Activated T-cell treated with anti-CD3 and anti-CD28 coated beads, Interleukin-2, amount 50 U/mL, for 72 hours (primary cell): ENCODE measurements around the gene HNRNPD. TPM values are rescaled to one million over a fixed set of nuclear protein-coding genes. Genes with fewer than 3 reads are reported as not detected.
A peak's percentile ranks its signal among the peaks of the same experiment; 100 is the strongest.
"Not testable (repeated sequence)": the region's sequence is repeated elsewhere in the genome, so short reads cannot be mapped to it uniquely, and the experiment has no call there.

Source experiments
- ATAC-seq, 2 donors: fragments of 150-1000 bp; cut with Tn5 transposase; replicated peaks in 1 of 2; 2 replicates each; pipeline ENCODE4 v1.10.0; 2021; ENCODE audit warnings: moderate library complexity in 2 of 2, mild to moderate bottlenecking in 1 of 2
- DNase-seq, 2 donors: peaks; one replicate each; pipeline ENCODE4 v3.0.0; 2021 to 2022; ENCODE audit warnings: mixed read lengths in 1 of 2
- H3K27ac Mint-ChIP-seq: one replicate; pipeline ENCODE4 v1.8.0; 2022; ENCODE audit warnings: mild to moderate bottlenecking, moderate library complexity, mixed read lengths
- H3K27me3 Mint-ChIP-seq: one replicate; pipeline ENCODE4 v1.8.0; 2022; ENCODE audit warnings: low read depth, mixed read lengths
- H3K36me3 Mint-ChIP-seq, 2 donors: one replicate each; pipeline ENCODE4 v1.8.0; 2022; ENCODE audit warnings: mixed read lengths in 2 of 2, mild to moderate bottlenecking in 1 of 2; ENCODE audit not compliant: insufficient read depth in 2 of 2
- H3K4me1 Mint-ChIP-seq: one replicate; pipeline ENCODE4 v1.8.0; 2022; ENCODE audit warnings: low read depth, mixed read lengths
- H3K4me3 Mint-ChIP-seq, 2 donors: one replicate each; pipeline ENCODE4 v1.8.0; 2022; ENCODE audit warnings: mild to moderate bottlenecking in 2 of 2, mixed read lengths in 2 of 2, moderate library complexity in 2 of 2
- H3K9me3 Mint-ChIP-seq, 2 donors: one replicate each; pipeline ENCODE4 v1.8.0; 2022; ENCODE audit warnings: mixed read lengths in 2 of 2
- total RNA-seq, 2 donors: library from RNA; stranded (reverse); gene quantifications; one replicate each; pipeline ENCODE4 v1.2.3, GENCODE V29; 2022

HNRNPD gene, protein sequence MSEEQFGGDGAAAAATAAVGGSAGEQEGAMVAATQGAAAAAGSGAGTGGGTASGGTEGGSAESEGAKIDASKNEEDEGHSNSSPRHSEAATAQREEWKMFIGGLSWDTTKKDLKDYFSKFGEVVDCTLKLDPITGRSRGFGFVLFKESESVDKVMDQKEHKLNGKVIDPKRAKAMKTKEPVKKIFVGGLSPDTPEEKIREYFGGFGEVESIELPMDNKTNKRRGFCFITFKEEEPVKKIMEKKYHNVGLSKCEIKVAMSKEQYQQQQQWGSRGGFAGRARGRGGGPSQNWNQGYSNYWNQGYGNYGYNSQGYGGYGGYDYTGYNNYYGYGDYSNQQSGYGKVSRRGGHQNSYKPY
- total RNA-seq, result 100 to 1,000 TPM; 255 to 265 TPM

DNA sequence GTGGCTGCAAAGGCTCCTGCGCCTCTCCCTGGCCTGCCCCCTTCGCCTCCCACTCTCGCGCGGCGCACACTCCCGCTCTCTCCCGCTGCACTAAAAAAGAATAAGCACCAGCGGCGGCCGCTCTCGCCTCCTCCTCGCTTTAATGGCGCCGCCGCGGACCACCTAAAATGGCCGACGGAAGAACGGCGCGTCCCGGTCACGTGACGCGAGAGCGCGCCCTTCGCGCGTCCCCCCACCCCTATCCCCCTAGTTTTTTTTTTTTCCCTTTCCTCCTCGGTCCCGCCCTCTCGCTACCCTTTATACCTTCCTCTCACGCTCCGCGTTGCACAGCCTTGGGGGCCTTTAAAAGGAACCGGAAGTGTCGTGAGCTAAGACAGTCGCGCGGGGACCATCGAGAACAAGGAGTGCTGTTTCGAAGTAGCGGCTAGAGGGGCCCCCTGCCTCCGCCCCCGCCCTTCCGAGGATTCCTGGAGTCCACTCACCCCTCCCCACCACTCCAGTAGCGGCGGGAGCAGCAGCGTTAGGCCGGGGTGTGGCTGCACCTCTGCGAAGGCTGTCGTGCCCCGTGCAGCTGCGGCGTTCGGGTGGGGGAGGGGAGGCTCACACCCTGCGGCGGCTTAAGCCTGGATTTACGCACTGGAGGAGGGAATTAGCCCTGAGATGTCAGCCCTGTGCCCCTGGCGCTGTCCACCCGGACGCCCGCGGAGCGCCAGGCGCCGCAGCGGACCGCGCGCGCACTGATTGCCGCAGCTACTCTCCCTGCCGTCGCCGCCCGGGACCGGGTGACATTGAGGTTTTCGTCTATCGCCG, at the start of gene HNRNPD:
Gene HNRNPD (minus strand): TSS at position 176 of the 810 bp plus-strand sequence. CDS start 313 bp downstream, outside the sequence.
- H3K36me3 Mint-ChIP-seq, result peaks cover 25 to 52% of the 10 kb centered on the region in 2 donors
- H3K4me1 Mint-ChIP-seq, result peaks cover 49% of the 10 kb centered on the region
- H3K27ac Mint-ChIP-seq, result peak within 1 kb of the TSS; percentile 98
- ATAC-seq (peak; percentile 92), DNase-seq (peak; percentile 94 to 97)
- peak within 1 kb of the TSS; percentile 93 to 96 for H3K4me3 Mint-ChIP-seq
- H3K9me3 Mint-ChIP-seq, result peaks cover 0 to 2% of the 10 kb centered on the region in 2 donors
- H3K27me3 Mint-ChIP-seq, result no peaks in the 10 kb centered on the region

DNA sequence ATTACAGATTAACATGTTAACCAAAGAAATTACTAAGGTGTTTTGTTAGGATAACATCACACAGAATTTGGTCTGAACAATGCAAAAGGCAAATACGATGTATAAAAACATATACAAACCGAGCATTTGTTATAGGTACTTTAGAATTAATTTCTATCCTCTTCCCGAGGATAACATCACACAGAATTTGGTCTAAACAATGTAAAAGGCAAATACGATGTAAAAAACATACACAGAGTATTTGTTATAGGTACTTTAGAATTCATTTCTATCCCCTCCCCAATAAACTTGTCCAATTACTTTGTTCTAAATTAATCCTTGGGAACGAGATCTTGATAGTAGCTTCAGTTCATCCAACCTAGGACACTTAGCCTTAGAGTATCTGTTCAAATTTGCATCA, 48.8 kb upstream of the HNRNPD start:
- Mint-ChIP-seq H3K27ac (peak overlapping the region; percentile 92), H3K4me1 (peaks cover 37% of the 10 kb centered on the region), H3K36me3 (peaks cover 14 to 46% of the 10 kb centered on the region in 2 donors), H3K27me3 (peaks cover 9% of the 10 kb centered on the region), H3K9me3 (no peaks in the 10 kb centered on the region), H3K4me3 (no peak overlapping the region)
- ATAC-seq, result no peak
- DNase-seq, result no peak

DNA sequence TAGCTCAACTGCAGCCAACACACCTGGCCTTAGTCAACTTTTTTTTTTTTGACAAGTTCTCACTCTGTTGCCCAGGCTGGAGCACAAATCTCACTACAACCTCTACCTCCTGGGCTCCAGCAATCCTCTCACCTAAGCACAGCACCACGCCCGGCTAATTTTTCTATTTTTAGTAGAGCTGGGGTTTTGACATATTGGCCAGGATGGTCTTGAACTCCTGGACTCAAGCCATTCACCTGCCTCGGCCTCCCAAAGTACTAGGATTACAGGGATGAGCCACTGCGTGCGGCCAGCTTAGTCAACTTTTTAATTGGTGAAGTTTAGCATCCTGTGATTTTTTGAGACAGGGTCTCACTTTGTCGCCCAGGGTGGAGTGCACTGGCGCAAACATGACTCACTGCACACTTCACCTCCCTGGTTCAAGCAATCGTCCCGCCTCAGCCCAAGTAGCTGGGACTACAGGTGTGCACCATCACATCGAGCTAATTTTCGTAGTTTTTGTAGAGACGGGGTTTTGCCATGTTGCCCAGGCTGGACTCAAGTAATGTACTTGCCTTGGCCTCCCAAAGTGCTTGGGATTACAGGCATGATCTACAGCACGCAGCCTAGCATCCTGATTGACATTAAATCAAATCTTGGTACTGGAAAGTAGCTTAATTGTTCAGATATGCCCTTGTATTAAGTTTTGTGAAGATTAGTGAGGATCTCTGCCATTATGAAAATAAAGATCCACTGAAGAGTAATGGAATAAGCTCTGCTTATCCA, 48.2 kb upstream of the HNRNPD start:
- peaks cover 15% of the 10 kb centered on the region for H3K27me3 Mint-ChIP-seq
- H3K9me3 Mint-ChIP-seq, result no peaks in the 10 kb centered on the region
- H3K27ac Mint-ChIP-seq, result peak overlapping the region; percentile 38
- H3K4me1 Mint-ChIP-seq, result peaks cover 31% of the 10 kb centered on the region
- ATAC-seq (peak; percentile 23 to 34), DNase-seq (no peak)
- H3K4me3 Mint-ChIP-seq, result no peak overlapping the region
- peaks cover 12 to 39% of the 10 kb centered on the region in 2 donors for H3K36me3 Mint-ChIP-seq

DNA sequence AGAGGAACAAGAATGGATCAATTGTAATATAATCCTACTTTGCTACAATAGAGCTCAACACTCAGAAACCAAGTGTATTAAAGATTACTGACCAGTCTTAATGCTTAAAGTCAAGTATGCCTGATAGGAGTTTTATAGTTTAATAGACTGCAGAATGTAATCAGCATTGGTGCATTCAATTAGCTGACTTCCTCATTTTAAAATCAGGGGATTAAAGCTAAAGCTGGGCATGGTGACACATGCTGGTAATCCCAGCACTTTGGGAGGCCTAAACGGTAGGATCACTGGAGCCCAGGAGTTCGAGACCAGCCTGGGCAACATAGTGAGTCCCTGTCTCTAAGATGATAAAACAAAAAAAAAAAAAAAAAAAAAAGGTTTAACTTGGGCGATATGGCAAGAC, 45.7 kb upstream of the HNRNPD start:
- Mint-ChIP-seq H3K27ac (no peak overlapping the region), H3K36me3 (peaks cover 7 to 15% of the 10 kb centered on the region in 2 donors), H3K4me1 (peaks cover 16% of the 10 kb centered on the region), H3K4me3 (no peak overlapping the region), H3K27me3 (peaks cover 31% of the 10 kb centered on the region), H3K9me3 (no peaks in the 10 kb centered on the region)
- DNase-seq (no peak), ATAC-seq (peak in 1 of 2 donors; percentile 4)

DNA sequence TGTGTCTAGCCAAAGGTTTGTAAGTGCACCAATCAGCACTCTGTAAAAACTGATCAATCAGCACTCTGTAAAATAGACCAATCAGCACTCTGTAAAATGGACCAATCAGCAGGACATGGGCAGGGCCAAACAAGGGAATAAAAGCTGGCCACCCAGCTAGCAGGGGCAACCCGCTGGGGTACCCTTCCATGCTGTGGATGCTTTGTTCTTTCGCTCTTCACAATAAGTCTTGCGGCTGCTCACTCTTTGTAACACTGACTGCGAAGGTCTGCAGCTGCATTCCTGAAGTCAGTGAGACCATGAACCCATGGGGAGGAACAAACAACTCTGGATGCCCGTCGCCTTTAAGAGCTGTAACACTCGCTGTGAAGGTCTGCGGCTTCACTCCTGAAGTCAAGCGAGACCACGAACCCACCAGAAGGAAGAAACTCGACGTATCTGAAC, 42.2 kb upstream of the HNRNPD start:
- H3K4me3 Mint-ChIP-seq, result peak overlapping the region in 1 of 2 donors; percentile 50
- peaks cover 10% of the 10 kb centered on the region for H3K4me1 Mint-ChIP-seq
- H3K9me3 Mint-ChIP-seq, result no peaks in the 10 kb centered on the region
- no peak for DNase-seq
- ATAC-seq, result no peak
- peaks cover 0 to 2% of the 10 kb centered on the region in 2 donors for H3K36me3 Mint-ChIP-seq
- no peak overlapping the region for H3K27ac Mint-ChIP-seq
- H3K27me3 Mint-ChIP-seq, result peaks cover 31% of the 10 kb centered on the region

DNA sequence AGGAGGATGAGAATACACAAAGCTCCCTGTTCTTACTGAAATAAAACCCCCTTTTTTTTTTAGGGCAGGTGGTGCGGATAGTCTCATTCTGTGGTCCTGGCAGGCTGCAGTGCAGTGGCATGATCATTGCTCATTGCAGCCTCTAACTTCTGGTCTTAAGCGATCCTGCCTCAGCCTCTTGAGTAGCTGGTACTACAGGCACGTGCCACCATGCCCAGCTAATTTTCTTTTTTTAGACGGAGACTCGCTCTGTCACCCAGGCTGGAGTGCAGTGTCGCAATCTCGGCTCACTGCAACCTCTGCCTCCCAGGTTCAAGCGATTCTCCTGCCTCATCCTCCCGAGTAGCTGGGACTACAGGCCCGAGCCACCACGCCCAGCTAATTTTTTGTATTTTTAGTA, 41.3 kb upstream of the HNRNPD start:
- not testable (repeated sequence) for DNase-seq, H3K27ac Mint-ChIP-seq, H3K9me3 Mint-ChIP-seq, H3K36me3 Mint-ChIP-seq, ATAC-seq, H3K4me3 Mint-ChIP-seq
- Mint-ChIP-seq H3K4me1 (peaks cover 10% of the 10 kb centered on the region), H3K27me3 (peaks cover 31% of the 10 kb centered on the region)

DNA sequence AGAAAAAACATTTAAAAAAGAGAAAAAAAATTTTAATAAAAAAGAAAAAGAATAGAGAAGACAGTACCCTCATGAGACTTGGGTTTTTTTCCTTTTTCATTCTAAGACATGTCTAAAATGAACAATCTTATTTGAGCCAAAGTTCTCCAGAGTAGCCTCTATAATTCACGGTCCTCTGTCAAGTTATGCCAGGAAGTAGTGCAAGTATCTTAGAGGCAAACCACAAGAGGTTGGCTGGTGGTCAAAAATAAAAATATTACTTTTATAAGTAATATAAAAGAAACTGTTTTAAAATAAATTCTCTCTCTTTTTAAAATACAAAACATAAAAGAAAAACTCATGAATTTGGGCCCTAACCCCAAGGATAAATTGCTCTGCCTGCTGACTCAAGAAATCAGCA, 29.9 kb upstream of the HNRNPD start:
- ATAC-seq, result no peak
- no peaks in the 10 kb centered on the region for H3K36me3 Mint-ChIP-seq
- H3K9me3 Mint-ChIP-seq, result no peaks in the 10 kb centered on the region
- H3K4me1 Mint-ChIP-seq, result no peaks in the 10 kb centered on the region
- no peak overlapping the region for H3K4me3 Mint-ChIP-seq
- no peak overlapping the region for H3K27ac Mint-ChIP-seq
- H3K27me3 Mint-ChIP-seq, result no peaks in the 10 kb centered on the region
- DNase-seq, result no peak

DNA sequence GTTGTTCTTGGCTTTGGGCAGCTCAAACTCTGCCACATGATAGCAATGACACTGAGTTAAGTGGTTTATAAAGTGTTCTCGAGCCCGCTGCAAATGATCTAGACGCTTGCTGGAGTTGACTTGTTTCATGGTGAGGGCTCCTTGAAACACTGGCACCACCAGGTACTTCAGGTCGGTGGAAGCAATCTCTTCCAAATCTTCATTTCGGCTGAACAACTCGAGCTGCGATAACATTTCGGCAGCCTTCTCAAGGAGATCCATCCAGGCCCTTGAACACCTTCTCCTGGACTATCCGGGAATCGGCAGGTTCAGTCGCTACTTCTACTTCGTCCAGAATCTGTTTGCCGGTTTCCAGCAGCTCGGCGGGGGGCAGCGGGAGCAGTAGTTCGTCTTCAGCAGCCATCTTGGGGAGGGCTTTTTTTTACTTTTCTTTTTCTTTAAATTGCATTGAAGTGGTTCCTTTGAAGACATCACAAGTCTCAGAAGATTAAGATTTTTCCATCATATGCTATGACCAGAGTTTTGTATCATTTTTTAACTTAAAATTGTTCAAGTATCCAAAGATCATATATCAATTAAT, 28.5 kb upstream of the HNRNPD start:
- Mint-ChIP-seq H3K9me3 (no peaks in the 10 kb centered on the region), H3K27me3 (no peaks in the 10 kb centered on the region), H3K36me3 (no peaks in the 10 kb centered on the region), H3K27ac (no peak overlapping the region), H3K4me1 (no peaks in the 10 kb centered on the region), H3K4me3 (no peak overlapping the region)
- no peak for ATAC-seq
- DNase-seq, result no peak

DNA sequence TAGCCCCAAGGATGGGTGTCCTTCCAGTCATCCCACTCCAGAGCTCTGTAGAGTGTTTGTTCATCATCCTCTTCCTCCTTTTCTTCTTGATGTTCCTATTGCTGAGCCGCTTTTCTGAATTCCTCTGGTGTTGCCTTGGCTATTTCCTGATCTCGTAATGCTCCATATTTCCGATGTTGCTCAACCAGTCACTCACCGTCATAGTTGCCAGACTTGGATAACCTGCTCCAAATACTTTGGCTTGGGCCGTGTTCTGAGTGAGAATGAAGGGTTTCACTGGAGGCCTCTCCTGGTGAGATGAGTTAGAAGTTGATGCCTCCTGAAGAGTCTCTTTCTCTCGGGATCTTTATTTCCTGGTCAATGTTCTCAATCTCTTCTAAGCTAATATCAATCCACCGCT, 27.8 kb upstream of the HNRNPD start:
- DNase-seq (no peak), ATAC-seq (no peak)
- H3K9me3 Mint-ChIP-seq, result no peaks in the 10 kb centered on the region
- H3K27ac Mint-ChIP-seq, result no peak overlapping the region
- no peak overlapping the region for H3K4me3 Mint-ChIP-seq
- no peaks in the 10 kb centered on the region for H3K27me3 Mint-ChIP-seq
- no peaks in the 10 kb centered on the region for H3K36me3 Mint-ChIP-seq
- H3K4me1 Mint-ChIP-seq, result no peaks in the 10 kb centered on the region

DNA sequence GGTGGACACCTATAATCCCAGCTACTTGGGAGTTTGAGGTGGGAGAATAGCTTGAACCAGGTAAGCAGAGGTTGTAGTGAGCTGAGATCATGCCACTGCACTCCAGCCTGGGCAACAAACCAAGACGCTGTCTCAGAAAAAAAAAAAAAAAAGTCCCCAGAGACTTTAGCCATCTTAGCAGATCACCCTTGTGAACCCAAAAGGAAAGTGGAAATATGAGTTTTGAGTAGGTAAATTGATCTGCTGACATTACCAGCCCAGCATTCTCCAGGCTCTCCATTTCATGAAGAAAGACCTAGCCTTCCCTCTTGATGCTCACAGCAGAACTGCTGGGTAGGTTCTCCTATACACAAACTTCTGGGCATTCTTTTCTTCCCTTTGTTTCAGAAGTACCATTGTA, 24.5 kb upstream of the HNRNPD start:
- no peaks in the 10 kb centered on the region for H3K9me3 Mint-ChIP-seq
- no peaks in the 10 kb centered on the region for H3K27me3 Mint-ChIP-seq
- H3K36me3 Mint-ChIP-seq, result no peaks in the 10 kb centered on the region
- no peak for DNase-seq
- H3K4me3 Mint-ChIP-seq, result no peak overlapping the region
- H3K27ac Mint-ChIP-seq, result no peak overlapping the region
- no peaks in the 10 kb centered on the region for H3K4me1 Mint-ChIP-seq
- no peak for ATAC-seq

DNA sequence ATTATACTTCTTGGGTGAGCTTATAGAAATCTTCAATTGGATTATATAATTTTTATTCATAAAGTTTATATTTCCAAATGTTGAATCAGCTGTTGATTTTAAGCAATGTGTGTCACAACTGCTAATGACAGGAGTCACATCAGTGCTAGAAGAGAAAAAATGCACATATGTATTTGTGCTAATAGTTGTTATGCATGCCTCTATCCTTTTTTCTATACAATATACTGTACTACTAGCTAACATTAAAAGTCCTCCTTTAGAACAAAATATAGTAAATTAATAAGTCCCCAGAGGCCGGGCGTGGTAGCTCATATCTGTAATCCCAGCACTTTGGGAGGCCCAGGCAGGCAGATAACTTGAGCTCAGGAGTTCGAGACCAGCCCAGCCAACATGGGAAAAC, 23.7 kb upstream of the HNRNPD start:
- no peak overlapping the region for H3K4me3 Mint-ChIP-seq
- no peaks in the 10 kb centered on the region for H3K36me3 Mint-ChIP-seq
- no peaks in the 10 kb centered on the region for H3K4me1 Mint-ChIP-seq
- no peaks in the 10 kb centered on the region for H3K9me3 Mint-ChIP-seq
- ATAC-seq (no peak), DNase-seq (no peak)
- no peak overlapping the region for H3K27ac Mint-ChIP-seq
- H3K27me3 Mint-ChIP-seq, result no peaks in the 10 kb centered on the region

DNA sequence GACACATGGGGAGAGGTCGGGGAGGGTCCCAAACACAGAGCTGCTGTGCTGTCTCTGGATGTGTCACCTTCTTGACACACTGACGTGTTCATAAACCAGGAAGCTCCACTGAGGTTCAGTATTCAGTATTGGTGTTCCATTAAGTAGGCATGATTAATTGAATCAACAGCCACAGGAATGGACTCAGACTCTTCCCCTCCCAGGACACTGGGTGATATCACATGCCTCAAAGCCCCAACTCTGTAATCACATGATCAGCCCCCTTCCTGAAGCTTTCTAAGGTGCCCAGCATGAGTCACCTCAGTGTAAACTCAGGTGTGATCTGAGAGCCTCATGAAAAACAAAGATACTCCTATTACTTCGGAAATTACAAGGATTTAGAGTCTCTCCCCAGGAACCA, 21.1 kb upstream of the HNRNPD start:
- Mint-ChIP-seq H3K4me3 (no peak overlapping the region), H3K36me3 (no peaks in the 10 kb centered on the region), H3K27ac (peak overlapping the region; percentile 25), H3K27me3 (no peaks in the 10 kb centered on the region), H3K4me1 (no peaks in the 10 kb centered on the region), H3K9me3 (no peaks in the 10 kb centered on the region)
- no peak for ATAC-seq
- DNase-seq, result no peak
